K562 (cell line): ENCODE measurements around the gene KCND3. TPM values are rescaled to one million over a fixed set of nuclear protein-coding genes. Genes with fewer than 3 reads are reported as not detected.

Experiments
- ATAC-seq: fragments of 200-7000 bp; cut with Tn5 transposase; 3 replicates; pipeline ENCODE4 v1.9.1; 2020; ENCODE audit warnings: moderate library complexity
- BruUV-seq: library from RNA; stranded (reverse); fragments of 400-500 nt; replicated peaks from 2 replicates; lab custom pipeline; 2021; lab: Mats Ljungman, UMichigan
- CTCF ChIA-PET: fragments of 300-600 bp; formaldehyde crosslinking; extraction: SDS; loops from one replicate; lab custom pipeline; 2021; ENCODE audit warnings: low intra/inter-chr PET ratio; lab: Yijun Ruan, JAX
- POLR2A ChIA-PET: fragments of 300-600, 350-650 bp; sonication (Branson Sonifier 250); formaldehyde crosslinking; extraction: SDS; loops from one replicate; lab custom pipeline; 2021; ENCODE audit warnings: antibody characterized with exemption, inconsistent platforms; lab: Yijun Ruan, JAX
- DNase-seq, 4 experiments: peaks; one replicate each; pipeline versions ENCODE4 v3.0.0 to v3.0.0-alpha.2; 2011 to 2018; ENCODE audit warnings: low spot score in 3 of 4, mixed read lengths in 3 of 4; ENCODE audit errors: extremely low read depth in 1 of 4
- FAIRE-seq: peaks from 2 replicates; lab custom pipeline; 2011; peaks lifted over from hg19 to GRCh38; lab: Jason Lieb, UNC
- H2AFZ ChIP-seq: 2 replicates; pipeline ENCODE4 v1.6.0; 2011; ENCODE audit warnings: low read depth, low read length, control low read depth, inconsistent platforms
- H3K27ac ChIP-seq: fragments of 200-600 bp; 3 replicates; pipeline ENCODE4 v1.8.0; 2011; ENCODE audit warnings: low read depth, mild to moderate bottlenecking, control low read depth, inconsistent platforms, low read length, moderate library complexity, mixed read lengths; ENCODE audit errors: extremely low read depth
- H3K27me3 ChIP-seq, 2 experiments: fragments of 300-600 bp in 1 of 2; 2 replicates in 1 of 2; 3 replicates in 1 of 2; pipeline versions ENCODE4 v1.6.0 to v1.8.0; 2011; ENCODE audit warnings: inconsistent platforms in 2 of 2, low read length in 2 of 2, mild to moderate bottlenecking in 1 of 2, mixed read lengths in 1 of 2, moderate library complexity in 1 of 2; ENCODE audit not compliant: control insufficient read depth in 2 of 2, insufficient read depth in 2 of 2
- H3K36me3 ChIP-seq: fragments of 300-600 bp; 3 replicates; pipeline ENCODE4 v1.8.0; 2011; ENCODE audit warnings: mild to moderate bottlenecking, low read length, inconsistent platforms; ENCODE audit not compliant: control insufficient read depth, insufficient read depth
- H3K4me1 ChIP-seq, 2 experiments: fragments of 200-600 bp in 1 of 2; replicated peaks in 1 of 2; 2 replicates in 1 of 2; 3 replicates in 1 of 2; pipeline versions ENCODE4 v1.5.1 to v1.8.0; 2011; ENCODE audit warnings: inconsistent platforms in 2 of 2, low read length in 2 of 2, mild to moderate bottlenecking in 1 of 2, mixed read lengths in 1 of 2, moderate library complexity in 1 of 2; ENCODE audit not compliant: control insufficient read depth in 2 of 2, insufficient read depth in 2 of 2
- H3K4me2 ChIP-seq: 2 replicates; pipeline ENCODE4 v1.6.1; 2011; ENCODE audit warnings: low read length, control low read depth, inconsistent platforms, mixed read lengths; ENCODE audit not compliant: insufficient read depth
- H3K4me3 ChIP-seq: fragments of 200-600 bp; sonication (generic), shearing (Covaris generic); 2 replicates; pipeline ENCODE4 v1.5.1; 2016; ENCODE audit warnings: control low read depth, inconsistent platforms
- H3K79me2 ChIP-seq: fragments of 200-600 bp; 3 replicates; pipeline ENCODE4 v1.8.0; 2011; ENCODE audit warnings: low read length, inconsistent platforms; ENCODE audit not compliant: control insufficient read depth, insufficient read depth
- H3K9ac ChIP-seq, 2 experiments: 2 replicates each; pipeline versions ENCODE4 v1.6.0 to v1.6.1; 2011; ENCODE audit warnings: low read depth in 2 of 2, low read length in 2 of 2, control low read depth in 1 of 2, inconsistent platforms in 1 of 2, mild to moderate bottlenecking in 1 of 2, mixed read lengths in 1 of 2; ENCODE audit not compliant: insufficient read depth in 1 of 2
- H3K9me1 ChIP-seq: one replicate; pipeline ENCODE4 v1.6.0; 2011; ENCODE audit warnings: inconsistent platforms, mild to moderate bottlenecking, low read length, moderate library complexity; ENCODE audit not compliant: control insufficient read depth, insufficient read depth
- H3K9me3 ChIP-seq: replicated peaks from 2 replicates; pipeline ENCODE4 v1.5.1; 2011; ENCODE audit warnings: low read depth, low read length, inconsistent platforms; ENCODE audit not compliant: control insufficient read depth, insufficient read depth
- H4K20me1 ChIP-seq: replicated peaks from 2 replicates; pipeline ENCODE4 v1.6.1; 2011; ENCODE audit warnings: low read length, inconsistent platforms, mixed read lengths; ENCODE audit not compliant: control insufficient read depth, insufficient read depth
- ATF7 ChIP-seq: fragments of 450-650 bp; IDR thresholded peaks from 2 replicates; pipeline ENCODE4 v1.7.1; 2014; ENCODE audit warnings: mild to moderate bottlenecking, moderate library complexity
- DIDO1 ChIP-seq: fragments of 450-650 bp; IDR thresholded peaks from 2 replicates; pipeline ENCODE4 v1.6.1; 2016; ENCODE audit warnings: low read depth, missing biosample characterization, missing genetic modification characterization
- FOXA1 ChIP-seq: fragments of 450-650 bp; IDR thresholded peaks from 2 replicates; pipeline ENCODE4 v1.6.1; 2016; ENCODE audit warnings: mild to moderate bottlenecking, borderline replicate concordance
- FOXK2 ChIP-seq, 2 experiments: fragments of 450-650 bp; IDR thresholded peaks in 1 of 2; conservative IDR thresholded peaks in 1 of 2; 2 replicates each; pipeline ENCODE4 v1.6.1; 2016; ENCODE audit warnings: low read depth in 2 of 2, mild to moderate bottlenecking in 1 of 2
- HDAC6 ChIP-seq: IDR thresholded peaks from 2 replicates; pipeline ENCODE4 v1.6.1; 2012; ENCODE audit warnings: low read depth, mild to moderate bottlenecking, control low read depth, inconsistent platforms, low read length, moderate library complexity
- HNRNPL ChIP-seq: fragments of 200-400 bp; formaldehyde crosslinking; IDR thresholded peaks from 2 replicates; pipeline ENCODE4 v1.6.1; 2017; ENCODE audit warnings: low read depth, mild to moderate bottlenecking, low read length
- HOXB6 ChIP-seq: fragments of 250-450 bp; sonication (Bioruptor Pico); IDR thresholded peaks from 2 replicates; pipeline ENCODE4 v1.5.1; 2022; ENCODE audit warnings: mild to moderate bottlenecking, borderline replicate concordance
- JUNB ChIP-seq: fragments of 450-650 bp; formaldehyde crosslinking; conservative IDR thresholded peaks from 2 replicates; pipeline ENCODE4 v1.4.0; 2020; ENCODE audit warnings: mild to moderate bottlenecking
- PHTF2 ChIP-seq: fragments of 250-450 bp; sonication (Bioruptor Pico); IDR thresholded peaks from 2 replicates; pipeline ENCODE4 v1.5.0; 2021; ENCODE audit warnings: mild to moderate bottlenecking
- PURB ChIP-seq: sonication (generic); formaldehyde crosslinking; IDR thresholded peaks from 2 replicates; pipeline ENCODE4 v1.9.0; 2021; ENCODE audit warnings: low read depth, mild to moderate bottlenecking, missing genetic modification reagents
- SUPT5H ChIP-seq: fragments of 450-650 bp; IDR thresholded peaks from 2 replicates; pipeline ENCODE4 v1.6.1; 2016
- TARDBP ChIP-seq: fragments of 450-650 bp; IDR thresholded peaks from 2 replicates; pipeline ENCODE4 v1.6.1; 2016
- ZNF12 ChIP-seq: sonication (generic); formaldehyde crosslinking; IDR thresholded peaks from 2 replicates; pipeline ENCODE4 v1.4.0; 2020; ENCODE audit warnings: mild to moderate bottlenecking, missing genetic modification reagents
- WGBS: fragments of 100-300 bp; shearing (Covaris generic); methylation state at CpG from one replicate; pipeline ENCODE4 v1.1.6; 2016; ENCODE audit warnings: low coverage, mixed read lengths; ENCODE audit not compliant: insufficient coverage; ENCODE audit errors: missing lambda C conversion rate; 5-methylcytosine and 5-hydroxymethylcytosine counted together
- in situ Hi-C: fragments of 300-500 bp; cut with MboI; formaldehyde crosslinking; loops from 4 replicates; pipeline ENCODE4 v1.15.0; 2018; ENCODE audit warnings: inconsistent platforms, mixed read lengths
- intact Hi-C: fragments of 100-400 bp; cut with micrococcal nuclease; formaldehyde crosslinking; loops from 2 replicates; pipeline ENCODE4 v1.14.2; 2022
- polyA plus RNA-seq, 8 experiments: library from polyadenylated mRNA; depleted of rRNA in 4 of 8; stranded (reverse) in 5 of 8; unstranded in 3 of 8; fragments of >200 nt; fragmentation: Nextera tagmentation in 2 of 8; fragmentation: Illumina TruSeq in 1 of 8; extraction: Ambion mirVana in 2 of 8; extraction: Trizol in 1 of 8; gene quantifications; 2 replicates each; pipeline versions ENCODE4 v1.2.1 to v1.2.3, GENCODE V29; 2011 to 2014; ENCODE audit warnings: inconsistent platforms in 1 of 8, missing spikeins in 1 of 8
- total RNA-seq, 7 experiments: library from RNA; depleted of rRNA in 6 of 7; stranded (reverse); fragments of >200 nt in 6 of 7; fragmentation: Illumina TruSeq in 2 of 7; extraction: Trizol in 2 of 7; gene quantifications; 2 replicates each; pipeline versions ENCODE4 v1.2.1 to v1.2.3, GENCODE V29; 2011 to 2021; ENCODE audit warnings: low replicate concordance in 1 of 7
- TF ChIP-seq, protein P1 (sequence below): sonication (generic); formaldehyde crosslinking; IDR thresholded peaks from 2 replicates; pipeline ENCODE4 v1.8.1; 2023; ENCODE audit warnings: mild to moderate bottlenecking, missing genetic modification reagents
- TF ChIP-seq, protein P2 (sequence below): sonication (generic); formaldehyde crosslinking; IDR thresholded peaks from 2 replicates; pipeline ENCODE4 v1.8.0; 2023; ENCODE audit warnings: missing genetic modification reagents, mild to moderate bottlenecking, borderline replicate concordance

KCND3 gene
- total and polyA plus RNA-seq, 9 of the 15 experiments (the other 6 are each of a cell fraction or from before 2014, with no cell fraction given), result not detected

DNA sequence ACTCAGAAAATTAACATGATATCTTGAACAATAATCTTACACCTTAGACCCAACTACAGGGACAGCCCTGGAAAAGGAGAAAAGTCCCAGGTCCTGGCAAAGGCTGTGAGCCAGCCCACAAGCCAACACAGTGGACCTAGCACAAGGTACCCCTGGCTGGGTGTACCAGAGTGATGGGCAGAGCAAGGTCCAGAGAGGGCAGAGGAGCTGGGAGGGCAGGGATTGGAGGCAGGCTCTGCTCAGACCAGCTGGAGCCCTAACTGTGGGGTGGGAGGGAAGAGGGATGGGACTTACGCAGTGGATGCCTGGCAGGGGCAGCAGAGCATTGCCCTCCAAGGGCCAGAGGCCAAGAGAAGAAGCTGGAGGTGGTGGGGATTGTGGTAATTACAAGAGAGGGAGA is 101.6 kb downstream of the KCND3 start:
- DNase-seq, result no peak
- 0% methylated on average over 1 of the region's 1 CpG for WGBS
- in situ Hi-C loops, result no loop called here
- POLR2A ChIA-PET, result interaction anchor here (0.7 to 1.1 kb wide), 3 partner anchors 12 to 160 kb away, joined by 3 read pairs; no protein-coding TSS in a partner anchor
- no peak for FAIRE-seq
- CTCF ChIA-PET, result no interaction called here
- ATAC-seq, result no peak
- H3K36me3 ChIP-seq, result no peaks in the 10 kb centered on the region
- no peaks in the 10 kb centered on the region; a peak in 1 of 5 replicates for H3K4me1 ChIP-seq
- no peak overlapping the region for H3K27ac ChIP-seq
- intact Hi-C loops, result no loop called here
- no peak overlapping the region for H3K4me3 ChIP-seq
- H3K9ac ChIP-seq, result no peak overlapping the region
- H2AFZ ChIP-seq, result no peak overlapping the region
- H3K9me3 ChIP-seq, result no peaks in the 10 kb centered on the region
- no peak overlapping the region for H3K4me2 ChIP-seq
- H3K79me2 ChIP-seq, result no peaks in the 10 kb centered on the region
- no peaks in the 10 kb centered on the region; the same call in none of the 2 replicates for H4K20me1 ChIP-seq
- BruUV-seq, result no TSS peak
- H3K9me1 ChIP-seq, result no peaks in the 10 kb centered on the region
- peaks cover 5 to 15% of the 10 kb centered on the region in 2 experiments for H3K27me3 ChIP-seq
- no peak for TF ChIP-seq DIDO1
- no peak for TF ChIP-seq JUNB
- TF ChIP-seq SUPT5H, result no peak
- no peak for TF ChIP-seq ATF7
- TF ChIP-seq, protein P1, sequence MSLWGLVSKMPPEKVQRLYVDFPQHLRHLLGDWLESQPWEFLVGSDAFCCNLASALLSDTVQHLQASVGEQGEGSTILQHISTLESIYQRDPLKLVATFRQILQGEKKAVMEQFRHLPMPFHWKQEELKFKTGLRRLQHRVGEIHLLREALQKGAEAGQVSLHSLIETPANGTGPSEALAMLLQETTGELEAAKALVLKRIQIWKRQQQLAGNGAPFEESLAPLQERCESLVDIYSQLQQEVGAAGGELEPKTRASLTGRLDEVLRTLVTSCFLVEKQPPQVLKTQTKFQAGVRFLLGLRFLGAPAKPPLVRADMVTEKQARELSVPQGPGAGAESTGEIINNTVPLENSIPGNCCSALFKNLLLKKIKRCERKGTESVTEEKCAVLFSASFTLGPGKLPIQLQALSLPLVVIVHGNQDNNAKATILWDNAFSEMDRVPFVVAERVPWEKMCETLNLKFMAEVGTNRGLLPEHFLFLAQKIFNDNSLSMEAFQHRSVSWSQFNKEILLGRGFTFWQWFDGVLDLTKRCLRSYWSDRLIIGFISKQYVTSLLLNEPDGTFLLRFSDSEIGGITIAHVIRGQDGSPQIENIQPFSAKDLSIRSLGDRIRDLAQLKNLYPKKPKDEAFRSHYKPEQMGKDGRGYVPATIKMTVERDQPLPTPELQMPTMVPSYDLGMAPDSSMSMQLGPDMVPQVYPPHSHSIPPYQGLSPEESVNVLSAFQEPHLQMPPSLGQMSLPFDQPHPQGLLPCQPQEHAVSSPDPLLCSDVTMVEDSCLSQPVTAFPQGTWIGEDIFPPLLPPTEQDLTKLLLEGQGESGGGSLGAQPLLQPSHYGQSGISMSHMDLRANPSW, result no peak
- no peak for TF ChIP-seq PHTF2 (CRISPR knock-in tag)
- TF ChIP-seq HNRNPL, result no peak
- TF ChIP-seq, protein P2, sequence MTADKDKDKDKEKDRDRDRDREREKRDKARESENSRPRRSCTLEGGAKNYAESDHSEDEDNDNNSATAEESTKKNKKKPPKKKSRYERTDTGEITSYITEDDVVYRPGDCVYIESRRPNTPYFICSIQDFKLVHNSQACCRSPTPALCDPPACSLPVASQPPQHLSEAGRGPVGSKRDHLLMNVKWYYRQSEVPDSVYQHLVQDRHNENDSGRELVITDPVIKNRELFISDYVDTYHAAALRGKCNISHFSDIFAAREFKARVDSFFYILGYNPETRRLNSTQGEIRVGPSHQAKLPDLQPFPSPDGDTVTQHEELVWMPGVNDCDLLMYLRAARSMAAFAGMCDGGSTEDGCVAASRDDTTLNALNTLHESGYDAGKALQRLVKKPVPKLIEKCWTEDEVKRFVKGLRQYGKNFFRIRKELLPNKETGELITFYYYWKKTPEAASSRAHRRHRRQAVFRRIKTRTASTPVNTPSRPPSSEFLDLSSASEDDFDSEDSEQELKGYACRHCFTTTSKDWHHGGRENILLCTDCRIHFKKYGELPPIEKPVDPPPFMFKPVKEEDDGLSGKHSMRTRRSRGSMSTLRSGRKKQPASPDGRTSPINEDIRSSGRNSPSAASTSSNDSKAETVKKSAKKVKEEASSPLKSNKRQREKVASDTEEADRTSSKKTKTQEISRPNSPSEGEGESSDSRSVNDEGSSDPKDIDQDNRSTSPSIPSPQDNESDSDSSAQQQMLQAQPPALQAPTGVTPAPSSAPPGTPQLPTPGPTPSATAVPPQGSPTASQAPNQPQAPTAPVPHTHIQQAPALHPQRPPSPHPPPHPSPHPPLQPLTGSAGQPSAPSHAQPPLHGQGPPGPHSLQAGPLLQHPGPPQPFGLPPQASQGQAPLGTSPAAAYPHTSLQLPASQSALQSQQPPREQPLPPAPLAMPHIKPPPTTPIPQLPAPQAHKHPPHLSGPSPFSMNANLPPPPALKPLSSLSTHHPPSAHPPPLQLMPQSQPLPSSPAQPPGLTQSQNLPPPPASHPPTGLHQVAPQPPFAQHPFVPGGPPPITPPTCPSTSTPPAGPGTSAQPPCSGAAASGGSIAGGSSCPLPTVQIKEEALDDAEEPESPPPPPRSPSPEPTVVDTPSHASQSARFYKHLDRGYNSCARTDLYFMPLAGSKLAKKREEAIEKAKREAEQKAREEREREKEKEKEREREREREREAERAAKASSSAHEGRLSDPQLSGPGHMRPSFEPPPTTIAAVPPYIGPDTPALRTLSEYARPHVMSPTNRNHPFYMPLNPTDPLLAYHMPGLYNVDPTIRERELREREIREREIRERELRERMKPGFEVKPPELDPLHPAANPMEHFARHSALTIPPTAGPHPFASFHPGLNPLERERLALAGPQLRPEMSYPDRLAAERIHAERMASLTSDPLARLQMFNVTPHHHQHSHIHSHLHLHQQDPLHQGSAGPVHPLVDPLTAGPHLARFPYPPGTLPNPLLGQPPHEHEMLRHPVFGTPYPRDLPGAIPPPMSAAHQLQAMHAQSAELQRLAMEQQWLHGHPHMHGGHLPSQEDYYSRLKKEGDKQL (CRISPR knock-in tag), result no peak
- TF ChIP-seq TARDBP, result no peak
- no peak for TF ChIP-seq PURB (CRISPR knock-in tag)
- no peak for TF ChIP-seq FOXK2 (conservative IDR thresholded peaks at IDR 0.05 in 1 of 2, IDR thresholded peaks at IDR 0.05 in 1 of 2; ENCODE audit: low read depth in 2 of 2)
- no peak for TF ChIP-seq HDAC6
- TF ChIP-seq FOXA1, result no peak
- TF ChIP-seq ZNF12 (CRISPR knock-in tag), result no peak
- no peak for TF ChIP-seq HOXB6 (CRISPR knock-in tag)
- TF ChIP-seq, all 486 proteins: peak for 0
